OCI-LY3 (cell line): ENCODE data around the gene CPT1C.

Experiments used
- H2AFZ ChIP-seq: fragments of 200-600, 300-600 bp; shearing (Covaris generic); 2 replicates; pipeline ENCODE4 v1.6.0; 2014; ENCODE audit warnings: antibody characterized with exemption, low read depth, low read length
- H3K27ac ChIP-seq: fragments of 200-600, 300-600 bp; sonication (generic); 2 replicates; pipeline ENCODE4 v1.5.1; 2014; ENCODE audit warnings: mild to moderate bottlenecking, low read length, moderate library complexity, mixed read lengths
- H3K27me3 ChIP-seq: fragments of 200-600, 300-600 bp; sonication (generic); 2 replicates; pipeline ENCODE4 v1.6.1; 2014; ENCODE audit warnings: low read depth, low read length, mixed read lengths
- H3K36me3 ChIP-seq: fragments of 200-600, 300-600 bp; sonication (generic); replicated peaks from 2 replicates; pipeline ENCODE3; 2014; ENCODE audit warnings: low read depth, low read length, mixed read lengths
- H3K4me1 ChIP-seq: fragments of 300-600, 200-600 bp; sonication (generic); 2 replicates; pipeline ENCODE4 v1.6.1; 2014; ENCODE audit warnings: low read length, mixed read lengths
- H3K4me2 ChIP-seq: fragments of 200-600, 300-600 bp; sonication (generic); 2 replicates; pipeline ENCODE4 v1.6.1; 2014; ENCODE audit warnings: low read length, mixed read lengths
- H3K4me3 ChIP-seq: fragments of 300-600, 200-600 bp; sonication (generic); 2 replicates; pipeline ENCODE4 v1.5.1; 2014; ENCODE audit warnings: antibody characterized with exemption, mild to moderate bottlenecking, low read length, moderate library complexity
- H3K79me2 ChIP-seq: fragments of 300-600, 200-600 bp; shearing (Covaris generic); 2 replicates; pipeline ENCODE4 v1.6.1; 2014; ENCODE audit warnings: mild to moderate bottlenecking, low read length, mixed read lengths
- H3K9ac ChIP-seq: fragments of 300-600, 200-600 bp; shearing (Covaris generic); 2 replicates; pipeline ENCODE4 v1.6.0; 2014; ENCODE audit warnings: mild to moderate bottlenecking, low read length, moderate library complexity
- H3K9me3 ChIP-seq: fragments of 200-600, 300-600 bp; shearing (Covaris generic); 2 replicates; pipeline ENCODE4 v1.6.1; 2014; ENCODE audit warnings: low read length, mixed read lengths; ENCODE audit not compliant: insufficient read depth
- H4K20me1 ChIP-seq: fragments of 200-600, 300-600 bp; sonication (generic); 2 replicates; pipeline ENCODE4 v1.6.1; 2016; ENCODE audit warnings: low read length, mixed read lengths; ENCODE audit not compliant: insufficient read depth
- CTCF ChIP-seq: fragments of 200-600, 300-600 bp; sonication (generic); IDR thresholded peaks from 2 replicates; pipeline ENCODE4 v1.5.1; 2014; ENCODE audit warnings: antibody characterized with exemption, low read length, low read depth
- EZH2phosphoT487 ChIP-seq: fragments of 200-600 bp; shearing (Covaris generic); IDR thresholded peaks from 2 replicates; pipeline ENCODE4 v1.6.1; 2018; ENCODE audit warnings: antibody characterized with exemption, mixed run types, low read depth

The CPT1C gene

GRCh38 chr19:49696865-49697264, 5.9 kb downstream of the CPT1C start:
- H2AFZ ChIP-seq, result no peak overlapping the region
- H3K9me3 ChIP-seq, result no peaks in the 10 kb centered on the region
- H3K27me3 ChIP-seq, result no peaks in the 10 kb centered on the region
- no peaks in the 10 kb centered on the region for H3K4me1 ChIP-seq
- H3K27ac ChIP-seq, result no peak overlapping the region
- H3K79me2 ChIP-seq, result no peaks in the 10 kb centered on the region
- no peak overlapping the region for H3K9ac ChIP-seq
- TF ChIP-seq CTCF (no peak), EZH2phosphoT487 (no peak)
- H4K20me1 ChIP-seq, result no peaks in the 10 kb centered on the region; the same call in 1 of the 2 replicates
- peaks cover 4% of the 10 kb centered on the region for H3K36me3 ChIP-seq
- H3K4me2 ChIP-seq, result no peak overlapping the region
- H3K4me3 ChIP-seq, result no peak overlapping the region

DNA sequence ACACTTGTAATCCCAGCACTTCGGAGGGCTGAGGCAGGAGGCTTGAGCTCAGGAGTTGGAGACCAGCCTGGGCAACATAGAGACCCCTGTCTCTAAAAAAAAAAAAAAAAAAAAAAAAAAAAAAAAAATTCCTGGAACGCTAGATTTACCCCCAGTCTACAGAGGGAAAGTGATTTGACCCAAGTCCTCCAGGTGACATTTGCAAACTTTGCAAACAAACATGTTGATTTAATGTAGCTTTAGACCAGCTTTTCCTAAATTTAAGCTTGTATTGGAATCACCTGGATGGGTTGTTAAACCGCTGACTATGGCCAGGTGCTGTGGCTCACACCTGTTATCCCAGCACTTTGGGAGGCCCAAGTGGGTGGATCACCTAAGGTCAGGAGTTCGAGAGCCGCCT, 8.4 kb downstream of the CPT1C start:
- Histone ChIP-seq H3K9ac (no peak overlapping the region), H3K4me3 (no peak overlapping the region), H3K4me1 (no peaks in the 10 kb centered on the region), H3K27me3 (no peaks in the 10 kb centered on the region), H3K4me2 (no peak overlapping the region), H2AFZ (no peak overlapping the region), H3K79me2 (no peaks in the 10 kb centered on the region), H4K20me1 (no peaks in the 10 kb centered on the region), H3K27ac (no peak overlapping the region), H3K9me3 (no peaks in the 10 kb centered on the region), H3K36me3 (no peaks in the 10 kb centered on the region)
- no peak for TF ChIP-seq CTCF
- TF ChIP-seq EZH2phosphoT487, result no peak

DNA sequence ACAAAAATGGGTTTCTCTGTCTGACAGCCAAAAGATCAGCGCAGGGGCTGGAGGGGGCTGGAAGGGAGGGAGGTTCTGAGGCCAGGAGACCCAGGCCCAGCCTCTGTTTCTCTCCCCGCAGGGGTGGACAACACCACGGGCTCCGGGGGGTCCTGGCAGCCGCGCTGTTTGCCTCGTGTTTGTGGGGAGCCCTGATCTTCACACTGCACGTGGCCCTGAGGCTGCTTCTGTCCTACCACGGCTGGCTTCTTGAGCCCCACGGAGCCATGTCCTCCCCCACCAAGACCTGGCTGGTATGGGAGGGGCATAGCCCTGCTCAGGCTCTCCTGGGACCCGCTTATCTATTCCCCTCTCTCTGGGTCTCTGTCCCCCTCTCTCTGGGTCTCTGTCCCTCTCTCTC, 9.6 kb downstream of the CPT1C start:
- Histone ChIP-seq H3K4me2 (no peak overlapping the region), H3K9me3 (no peaks in the 10 kb centered on the region), H3K4me3 (no peak overlapping the region), H3K36me3 (no peaks in the 10 kb centered on the region), H4K20me1 (no peaks in the 10 kb centered on the region), H3K79me2 (no peaks in the 10 kb centered on the region), H3K27ac (no peak overlapping the region), H3K9ac (no peak overlapping the region), H3K27me3 (no peaks in the 10 kb centered on the region), H2AFZ (no peak overlapping the region), H3K4me1 (no peaks in the 10 kb centered on the region)
- TF ChIP-seq EZH2phosphoT487 (no peak), CTCF (no peak)

GRCh38 chr19:49701271-49701786, 10.4 kb downstream of the CPT1C start:
- Histone ChIP-seq H3K27me3 (no peaks in the 10 kb centered on the region), H3K4me2 (no peak overlapping the region), H3K4me3 (no peak overlapping the region), H3K9me3 (no peaks in the 10 kb centered on the region), H3K4me1 (no peaks in the 10 kb centered on the region), H3K36me3 (no peaks in the 10 kb centered on the region), H3K27ac (no peak overlapping the region), H3K79me2 (no peaks in the 10 kb centered on the region), H4K20me1 (no peaks in the 10 kb centered on the region), H3K9ac (no peak overlapping the region), H2AFZ (no peak overlapping the region)
- TF ChIP-seq EZH2phosphoT487, result no peak
